SK-N-SH (cell line): ENCODE results near the gene POGK. TPM values are rescaled to one million over a fixed set of nuclear protein-coding genes. Genes with fewer than 3 reads are reported as not detected.

Experiments used
- CTCF ChIA-PET: fragments of 300-600, 350-600 bp; formaldehyde crosslinking; extraction: SDS; loops from one replicate; lab custom pipeline; 2021; lab: Yijun Ruan, JAX
- POLR2A ChIA-PET: fragments of 350-600 bp; sonication (Branson Sonifier 250); formaldehyde crosslinking; extraction: SDS; loops from one replicate; lab custom pipeline; 2020; ENCODE audit warnings: antibody characterized with exemption, inconsistent platforms; lab: Yijun Ruan, JAX
- DNase-seq: peaks from one replicate; pipeline ENCODE4 v3.0.0; 2012
- H2AFZ ChIP-seq: fragments of 200-600 bp; sonication (generic); 2 replicates; pipeline ENCODE4 v1.8.1; 2016; ENCODE audit warnings: antibody characterized with exemption, mild to moderate bottlenecking, low read depth
- H3F3A ChIP-seq: fragments of 200-600 bp; sonication (generic); replicated peaks from 2 replicates; pipeline ENCODE3; 2016; ENCODE audit warnings: antibody characterized with exemption, mild to moderate bottlenecking; ENCODE audit not compliant: insufficient read depth
- H3K27ac ChIP-seq, 2 experiments: fragments of 200-500 bp in 1 of 2; fragments of 200-600 bp in 1 of 2; sonication (Bioruptor generic) in 1 of 2; sonication (generic), shearing (Covaris generic) in 1 of 2; 2 replicates each; pipeline versions ENCODE4 v1.5.1 to v1.6.1; 2014 to 2016; ENCODE audit warnings: low read depth in 2 of 2, inconsistent platforms in 1 of 2, low read length in 1 of 2, mild to moderate bottlenecking in 1 of 2, mixed read lengths in 1 of 2
- H3K27me3 ChIP-seq: fragments of 200-600 bp; sonication (generic), shearing (Covaris generic); 2 replicates; pipeline ENCODE4 v1.6.1; 2016; ENCODE audit warnings: mixed run types; ENCODE audit not compliant: insufficient read depth
- H3K36me3 ChIP-seq, 2 experiments: fragments of 200-500 bp in 1 of 2; fragments of 200-600 bp in 1 of 2; sonication (Bioruptor generic) in 1 of 2; sonication (generic) in 1 of 2; replicated peaks in 1 of 2; 2 replicates each; pipeline versions ENCODE3 to v1.5.1; 2014 to 2016; ENCODE audit warnings: low read length in 1 of 2, mild to moderate bottlenecking in 1 of 2; ENCODE audit not compliant: insufficient read depth in 2 of 2, control insufficient read depth in 1 of 2
- H3K4me1 ChIP-seq, 2 experiments: fragments of 200-500 bp in 1 of 2; fragments of 200-600 bp in 1 of 2; sonication (Bioruptor generic) in 1 of 2; sonication (generic), shearing (Covaris generic) in 1 of 2; 2 replicates each; pipeline versions ENCODE4 v1.5.1 to v1.6.1; 2014 to 2016; ENCODE audit warnings: low read depth in 1 of 2, low read length in 1 of 2, mixed run types in 1 of 2; ENCODE audit not compliant: insufficient read depth in 2 of 2, control insufficient read depth in 1 of 2
- H3K4me2 ChIP-seq: fragments of 200-600 bp; sonication (generic), shearing (Covaris generic); 2 replicates; pipeline ENCODE4 v1.6.1; 2017; ENCODE audit warnings: mixed run types
- H3K4me3 ChIP-seq, 2 experiments: fragments of 200-500 bp in 1 of 2; fragments of 200-600 bp in 1 of 2; sonication (Bioruptor generic) in 1 of 2; sonication (generic), shearing (Covaris generic) in 1 of 2; 2 replicates each; pipeline versions ENCODE4 v1.5.1 to v1.8.1; 2014 to 2016; ENCODE audit warnings: low read depth in 2 of 2, inconsistent platforms in 1 of 2, low read length in 1 of 2, mild to moderate bottlenecking in 1 of 2, mixed read lengths in 1 of 2, moderate library complexity in 1 of 2
- H3K79me2 ChIP-seq: fragments of 200-600 bp; sonication (generic); 2 replicates; pipeline ENCODE4 v1.8.1; 2017; ENCODE audit warnings: mild to moderate bottlenecking; ENCODE audit not compliant: insufficient read depth
- H3K9ac ChIP-seq: fragments of 200-600 bp; sonication (generic); 2 replicates; pipeline ENCODE4 v1.6.1; 2017; ENCODE audit warnings: mixed run types
- H3K9me2 ChIP-seq: fragments of 200-600 bp; sonication (generic); 2 replicates; pipeline ENCODE4 v1.6.1; 2017; ENCODE audit warnings: mixed run types
- H3K9me3 ChIP-seq: fragments of 200-600 bp; sonication (generic); 2 replicates; pipeline ENCODE4 v1.6.1; 2017; ENCODE audit warnings: mixed run types, mild to moderate bottlenecking, moderate library complexity
- H4K20me1 ChIP-seq: fragments of 200-600 bp; sonication (generic); 2 replicates; pipeline ENCODE4 v1.6.1; 2017; ENCODE audit warnings: mild to moderate bottlenecking, mixed run types; ENCODE audit not compliant: insufficient read depth
- EP300 ChIP-seq, 2 experiments: IDR thresholded peaks; 2 replicates each; pipeline versions ENCODE4 v1.4.0 to v1.6.1; 2012; ENCODE audit warnings: borderline replicate concordance in 1 of 2, low read depth in 1 of 2, low read length in 1 of 2
- FOXM1 ChIP-seq: IDR thresholded peaks from 2 replicates; pipeline ENCODE4 v1.4.0; 2012; ENCODE audit warnings: low read depth, mild to moderate bottlenecking
- MEF2A ChIP-seq: IDR thresholded peaks from 2 replicates; pipeline ENCODE4 v1.4.0; 2012; ENCODE audit warnings: low read depth, borderline replicate concordance
- NFIC ChIP-seq: IDR thresholded peaks from 2 replicates; pipeline ENCODE4 v1.4.0; 2012; ENCODE audit warnings: borderline replicate concordance
- SMC3 ChIP-seq: IDR thresholded peaks from 2 replicates; pipeline ENCODE4 v1.6.1; 2012; ENCODE audit warnings: low read depth, low read length, improper control_type of control experiment
- YY1 ChIP-seq: IDR thresholded peaks from 2 replicates; pipeline ENCODE4 v1.4.0; 2012; ENCODE audit warnings: low read depth, mild to moderate bottlenecking
- WGBS: methylation state at CpG from one replicate; pipeline ENCODE4 v1.1.6; 2017; ENCODE audit warnings: low lambda C conversion rate; 5-methylcytosine and 5-hydroxymethylcytosine counted together
- polyA plus RNA-seq, 3 experiments: library from polyadenylated mRNA; depleted of rRNA; stranded (reverse); fragments of >200 nt; gene quantifications; 2 replicates each; pipeline ENCODE4 v1.2.3, GENCODE V29; 2012
- TF ChIP-seq, protein P1 (sequence below): IDR thresholded peaks from 2 replicates; pipeline ENCODE4; 2012
- TF ChIP-seq, protein P2 (sequence below): IDR thresholded peaks from 2 replicates; pipeline ENCODE4 v1.4.0; 2012; ENCODE audit warnings: low read depth, borderline replicate concordance

POGK gene
- polyA plus RNA-seq, 1 of the 3 experiments (the other 2 are of a cell fraction): 13.9 TPM

DNA sequence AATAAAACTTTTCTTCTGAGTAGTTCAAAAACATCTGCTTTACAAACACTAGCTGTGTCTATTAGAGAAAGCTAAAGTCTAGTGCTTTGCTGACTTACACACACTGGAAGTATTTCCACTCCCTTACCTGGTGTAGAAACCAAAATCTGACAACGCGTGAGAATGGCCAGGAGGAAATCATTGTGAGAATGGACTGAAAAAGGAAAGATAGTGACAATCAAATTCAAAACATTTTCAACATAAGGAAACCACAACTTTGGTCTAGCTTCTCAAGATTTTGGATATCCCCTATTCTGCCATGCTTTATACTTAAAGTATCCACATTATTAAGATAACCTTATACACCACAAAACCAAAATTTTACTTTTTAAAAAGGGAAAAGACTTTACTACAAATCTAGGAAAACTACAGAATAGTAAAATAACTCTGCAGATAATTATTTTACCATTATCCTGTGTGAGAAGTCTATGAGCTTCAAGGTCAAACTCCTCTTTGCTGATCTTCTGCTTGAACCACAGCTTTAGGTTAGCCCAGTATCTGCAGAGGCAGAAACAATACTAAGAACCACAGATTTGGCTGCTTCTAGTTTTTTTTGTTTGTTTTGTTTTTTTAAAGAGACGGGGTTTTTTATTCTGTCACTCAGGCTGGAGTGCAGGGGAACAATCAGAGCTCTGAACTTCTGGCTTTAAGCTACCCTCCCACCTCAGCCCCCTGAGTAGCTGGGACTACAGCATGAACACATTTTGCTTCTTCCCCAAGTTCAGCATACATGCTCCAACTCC, 30.2 kb downstream of the POGK start:
- DNase-seq: no peak
- Histone ChIP-seq H2AFZ (no peak overlapping the region), H3K27me3 (no peaks in the 10 kb centered on the region), H3K79me2 (peaks cover 44% of the 10 kb centered on the region), H3K9me3 (no peaks in the 10 kb centered on the region), H3K4me3 (no peak overlapping the region), H3K4me2 (no peak overlapping the region), H3F3A (peaks cover 4% of the 10 kb centered on the region), H3K36me3 (peaks cover 19 to 22% of the 10 kb centered on the region in 2 experiments), H3K9ac (no peak overlapping the region), H3K4me1 (peaks cover 0 to 6% of the 10 kb centered on the region in 2 experiments; a peak in 2 of 4 replicates), H4K20me1 (peaks cover 3% of the 10 kb centered on the region; the same call in 1 of the 2 replicates), H3K9me2 (no peaks in the 10 kb centered on the region), H3K27ac (no peak overlapping the region)
- ChIA-PET CTCF (interaction anchor here (1.5 kb wide), 1 partner anchor 41 kb away, joined by 7 read pairs; no protein-coding TSS in a partner anchor), POLR2A (no interaction called here)
- no peak for TF ChIP-seq FOXM1
- no peak for TF ChIP-seq NFIC
- no peak for TF ChIP-seq EP300 (IDR thresholded peaks at IDR 0.05; ENCODE audit: borderline replicate concordance in 1 of 2, low read depth in 1 of 2, low read length in 1 of 2)
- TF ChIP-seq, protein P1, sequence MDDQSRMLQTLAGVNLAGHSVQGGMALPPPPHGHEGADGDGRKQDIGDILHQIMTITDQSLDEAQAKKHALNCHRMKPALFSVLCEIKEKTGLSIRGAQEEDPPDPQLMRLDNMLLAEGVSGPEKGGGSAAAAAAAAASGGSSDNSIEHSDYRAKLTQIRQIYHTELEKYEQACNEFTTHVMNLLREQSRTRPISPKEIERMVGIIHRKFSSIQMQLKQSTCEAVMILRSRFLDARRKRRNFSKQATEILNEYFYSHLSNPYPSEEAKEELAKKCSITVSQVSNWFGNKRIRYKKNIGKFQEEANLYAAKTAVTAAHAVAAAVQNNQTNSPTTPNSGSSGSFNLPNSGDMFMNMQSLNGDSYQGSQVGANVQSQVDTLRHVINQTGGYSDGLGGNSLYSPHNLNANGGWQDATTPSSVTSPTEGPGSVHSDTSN: no peak
- 75% methylated on average over 3 of the region's 3 CpGs for WGBS

DNA sequence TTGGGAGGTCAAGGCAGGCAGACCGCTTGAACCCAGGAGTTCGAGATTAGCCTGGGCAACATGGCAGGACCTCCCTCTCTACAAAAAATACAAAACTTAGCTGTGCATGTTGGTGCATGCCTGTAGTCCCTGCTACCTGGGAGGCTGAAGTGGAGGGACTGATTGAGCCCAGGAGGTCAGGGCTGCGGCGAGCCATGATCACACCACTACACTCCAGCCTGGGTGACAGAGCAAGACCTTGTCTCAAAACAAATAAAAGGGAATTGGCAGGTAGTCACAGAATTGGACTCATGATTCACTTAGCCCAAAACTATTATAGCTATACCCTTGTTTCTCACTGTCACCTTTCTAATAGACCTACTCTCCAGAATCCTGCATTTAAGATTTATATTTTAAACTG, 31.3 kb downstream of the POGK start:
- H3K27me3 ChIP-seq: no peaks in the 10 kb centered on the region
- H3K4me1 ChIP-seq: peaks cover 4 to 10% of the 10 kb centered on the region in 2 experiments; a peak in 3 of 4 replicates
- TF ChIP-seq SMC3 (no peak), YY1 (no peak), NFIC (no peak), MEF2A (no peak)
- TF ChIP-seq, protein P2, sequence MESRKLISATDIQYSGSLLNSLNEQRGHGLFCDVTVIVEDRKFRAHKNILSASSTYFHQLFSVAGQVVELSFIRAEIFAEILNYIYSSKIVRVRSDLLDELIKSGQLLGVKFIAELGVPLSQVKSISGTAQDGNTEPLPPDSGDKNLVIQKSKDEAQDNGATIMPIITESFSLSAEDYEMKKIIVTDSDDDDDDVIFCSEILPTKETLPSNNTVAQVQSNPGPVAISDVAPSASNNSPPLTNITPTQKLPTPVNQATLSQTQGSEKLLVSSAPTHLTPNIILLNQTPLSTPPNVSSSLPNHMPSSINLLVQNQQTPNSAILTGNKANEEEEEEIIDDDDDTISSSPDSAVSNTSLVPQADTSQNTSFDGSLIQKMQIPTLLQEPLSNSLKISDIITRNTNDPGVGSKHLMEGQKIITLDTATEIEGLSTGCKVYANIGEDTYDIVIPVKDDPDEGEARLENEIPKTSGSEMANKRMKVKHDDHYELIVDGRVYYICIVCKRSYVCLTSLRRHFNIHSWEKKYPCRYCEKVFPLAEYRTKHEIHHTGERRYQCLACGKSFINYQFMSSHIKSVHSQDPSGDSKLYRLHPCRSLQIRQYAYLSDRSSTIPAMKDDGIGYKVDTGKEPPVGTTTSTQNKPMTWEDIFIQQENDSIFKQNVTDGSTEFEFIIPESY: no peak
- TF ChIP-seq, all 33 proteins: peak for 0
- H4K20me1 ChIP-seq: peaks cover 3% of the 10 kb centered on the region; the same call in 1 of the 2 replicates
- no peak for DNase-seq
- CTCF ChIA-PET: interaction anchor here (1.0 kb wide), 1 partner anchor 673 kb away, joined by 3 read pairs; no protein-coding TSS in a partner anchor
- H3K4me3 ChIP-seq: no peak overlapping the region
- H3K4me2 ChIP-seq: no peak overlapping the region
- H3K9ac ChIP-seq: no peak overlapping the region
- H3K27ac ChIP-seq: no peak overlapping the region
- H3K36me3 ChIP-seq: peaks cover 13 to 22% of the 10 kb centered on the region in 2 experiments
- POLR2A ChIA-PET: no interaction called here
- H3F3A ChIP-seq: no peaks in the 10 kb centered on the region
- H3K9me2 ChIP-seq: no peaks in the 10 kb centered on the region
- peaks cover 54% of the 10 kb centered on the region for H3K79me2 ChIP-seq
- H2AFZ ChIP-seq: no peak overlapping the region
- 100% methylated on average over 4 of the region's 4 CpGs for WGBS
- H3K9me3 ChIP-seq: no peaks in the 10 kb centered on the region
